Measurements from ENCODE around the gene CFHR3.
"Not testable (repeated sequence)": the region's sequence is repeated elsewhere in the genome, so short reads cannot be mapped to it uniquely, and the experiment has no call there.

CFHR3 gene

GRCh38 chr1:196774603-196775002, at the start of gene CFHR3:
Gene CFHR3, plus strand, starts transcription at chr1:196774840. Its CDS starts 47 bp downstream, at chr1:196774887.
- no peak for DNase-seq (ENCODE audit: low read depth in 2 of 2)

- DNase-seq (ENCODE audit: low read depth in 2 of 2), result no peak
These were observed 42.1 kb upstream of the CFHR3 start for GRCh38 chr1:196732526-196732925.

- DNase-seq (ENCODE audit: low read depth in 2 of 2), result no peak
These were observed 41.3 kb upstream of the CFHR3 start for GRCh38 chr1:196733091-196733970.

- DNase-seq (ENCODE audit: low read depth in 2 of 2), result no peak
These were observed 40.6 kb upstream of the CFHR3 start for GRCh38 chr1:196734006-196734405.

- no peak for DNase-seq (ENCODE audit: low read depth in 2 of 2)
These were observed 40.2 kb upstream of the CFHR3 start for GRCh38 chr1:196734460-196734859.

GRCh38 chr1:196738730-196739129, 35.9 kb upstream of the CFHR3 start:
- DNase-seq (ENCODE audit: low read depth in 2 of 2), result no peak

GRCh38 chr1:196743244-196743643, 31.4 kb upstream of the CFHR3 start:
- not testable (repeated sequence) for DNase-seq (ENCODE audit: low read depth in 2 of 2)

- not testable (repeated sequence) for DNase-seq (ENCODE audit: low read depth in 2 of 2)
These were observed 9.5 kb upstream of the CFHR3 start for GRCh38 chr1:196765019-196765740.

- not testable (repeated sequence) for DNase-seq (ENCODE audit: low read depth in 2 of 2)
These were observed 4.8 kb upstream of the CFHR3 start for GRCh38 chr1:196769823-196770222.

- DNase-seq (ENCODE audit: low read depth in 2 of 2), result no peak
These were observed 927 bp upstream of the CFHR3 start for GRCh38 chr1:196773713-196774112.

- no peak for DNase-seq (ENCODE audit: low read depth in 2 of 2)
These were observed 465 bp upstream of the CFHR3 start for GRCh38 chr1:196774175-196774574.

- DNase-seq (ENCODE audit: low read depth in 2 of 2), result no peak
These were observed 3.0 kb downstream of the CFHR3 start for GRCh38 chr1:196777603-196778002.

- DNase-seq (ENCODE audit: low read depth in 2 of 2), result no peak
These were observed 4.5 kb downstream of the CFHR3 start for GRCh38 chr1:196779093-196779492.

GRCh38 chr1:196791252-196791651, 16.6 kb downstream of the CFHR3 start:
- DNase-seq (ENCODE audit: low read depth in 2 of 2), result not testable (repeated sequence)

- not testable (repeated sequence) for DNase-seq (ENCODE audit: low read depth in 2 of 2)
These were observed 19.5 kb downstream of the CFHR3 start for GRCh38 chr1:196794103-196794502.

- DNase-seq (ENCODE audit: low read depth in 2 of 2), result no peak
These were observed 23.3 kb downstream of the CFHR3 start for GRCh38 chr1:196797891-196798290.

GRCh38 chr1:196801920-196802319, 27.3 kb downstream of the CFHR3 start:
- not testable (repeated sequence) for DNase-seq (ENCODE audit: low read depth in 2 of 2)

- DNase-seq (ENCODE audit: low read depth in 2 of 2), result no peak
These were observed 34.0 kb downstream of the CFHR3 start for GRCh38 chr1:196808529-196809235.

- not testable (repeated sequence) for DNase-seq (ENCODE audit: low read depth in 2 of 2)
These were observed 42.8 kb downstream of the CFHR3 start for GRCh38 chr1:196817442-196817841.

GRCh38 chr1:196819531-196819930, 44.9 kb downstream of the CFHR3 start, which contains the start of gene CFHR1:
Gene CFHR1, plus strand, starts transcription at chr1:196819731. Its CDS starts 114 bp downstream, at chr1:196819845.
- not testable (repeated sequence) for DNase-seq (ENCODE audit: low read depth in 2 of 2)

GRCh38 chr1:196827860-196828259, 53.2 kb downstream of the CFHR3 start:
- not testable (repeated sequence) for DNase-seq (ENCODE audit: low read depth in 2 of 2)
